Endothelial cell (in vitro differentiated cells): ENCODE results near the gene GARRE1. TPM values are rescaled to one million over a fixed set of nuclear protein-coding genes. Genes with fewer than 3 reads are reported as not detected.

Source experiments
- DNase-seq: peaks from one replicate; pipeline ENCODE4 v3.0.0; 2021; ENCODE audit warnings: low spot score
- H3K27ac Mint-ChIP-seq: one replicate; pipeline ENCODE4 v1.8.0; 2021; ENCODE audit warnings: mixed read lengths, inconsistent platforms; ENCODE audit not compliant: unreplicated experiment
- H3K27me3 Mint-ChIP-seq: one replicate; pipeline ENCODE4 v1.8.0; 2021; ENCODE audit warnings: mild to moderate bottlenecking, moderate library complexity, mixed read lengths, inconsistent platforms; ENCODE audit not compliant: unreplicated experiment
- H3K36me3 Mint-ChIP-seq: one replicate; pipeline ENCODE4 v1.8.0; 2021; ENCODE audit warnings: mild to moderate bottlenecking, low read depth, mixed read lengths, inconsistent platforms; ENCODE audit not compliant: unreplicated experiment
- H3K4me1 Mint-ChIP-seq: one replicate; pipeline ENCODE4 v1.8.0; 2021; ENCODE audit warnings: mild to moderate bottlenecking, mixed read lengths, inconsistent platforms; ENCODE audit not compliant: unreplicated experiment
- H3K4me3 Mint-ChIP-seq: one replicate; pipeline ENCODE4 v1.8.0; 2021; ENCODE audit warnings: mild to moderate bottlenecking, mixed read lengths, inconsistent platforms; ENCODE audit not compliant: unreplicated experiment
- H3K9me3 Mint-ChIP-seq: one replicate; pipeline ENCODE4 v1.8.0; 2021; ENCODE audit warnings: mixed read lengths, inconsistent platforms; ENCODE audit not compliant: unreplicated experiment
- total RNA-seq: library from RNA; stranded (reverse); fragmentation: NEBNext Ultra II Directional; extraction: Animal tissue kit (Norgen Biotek cat#: 25700); gene quantifications from one replicate; pipeline ENCODE4 v1.2.1, GENCODE V29; 2021; ENCODE audit not compliant: unreplicated experiment
- TF ChIP-seq, protein P1 (sequence below): fragments of 200-600 bp; sonication (generic); IDR thresholded peaks from one replicate; pipeline ENCODE4 v1.5.0; 2021; ENCODE audit warnings: antibody characterized with exemption; ENCODE audit not compliant: unreplicated experiment

Gene GARRE1
- total RNA-seq, 1 donor from 2014 or later: 49.0 TPM

DNA sequence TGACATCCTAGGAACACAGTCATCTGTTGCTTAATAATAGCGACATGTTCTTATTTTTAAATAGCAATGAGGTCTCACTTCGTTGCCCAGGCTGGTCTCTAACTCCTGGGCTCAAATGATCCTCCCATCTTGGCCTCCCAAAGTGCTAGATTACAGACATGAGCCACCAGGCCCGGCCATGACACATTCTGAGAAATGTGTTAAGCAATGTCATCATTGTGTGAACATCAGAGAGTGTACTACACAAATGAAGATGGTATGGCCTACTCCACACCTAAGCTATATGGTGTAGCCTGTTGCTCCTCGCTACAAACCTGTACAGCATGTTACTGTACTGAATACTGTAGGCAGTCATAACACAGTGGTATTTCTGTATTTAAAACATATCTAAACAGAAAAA, 24.6 kb upstream of the GARRE1 start:
- TF ChIP-seq, protein P1, sequence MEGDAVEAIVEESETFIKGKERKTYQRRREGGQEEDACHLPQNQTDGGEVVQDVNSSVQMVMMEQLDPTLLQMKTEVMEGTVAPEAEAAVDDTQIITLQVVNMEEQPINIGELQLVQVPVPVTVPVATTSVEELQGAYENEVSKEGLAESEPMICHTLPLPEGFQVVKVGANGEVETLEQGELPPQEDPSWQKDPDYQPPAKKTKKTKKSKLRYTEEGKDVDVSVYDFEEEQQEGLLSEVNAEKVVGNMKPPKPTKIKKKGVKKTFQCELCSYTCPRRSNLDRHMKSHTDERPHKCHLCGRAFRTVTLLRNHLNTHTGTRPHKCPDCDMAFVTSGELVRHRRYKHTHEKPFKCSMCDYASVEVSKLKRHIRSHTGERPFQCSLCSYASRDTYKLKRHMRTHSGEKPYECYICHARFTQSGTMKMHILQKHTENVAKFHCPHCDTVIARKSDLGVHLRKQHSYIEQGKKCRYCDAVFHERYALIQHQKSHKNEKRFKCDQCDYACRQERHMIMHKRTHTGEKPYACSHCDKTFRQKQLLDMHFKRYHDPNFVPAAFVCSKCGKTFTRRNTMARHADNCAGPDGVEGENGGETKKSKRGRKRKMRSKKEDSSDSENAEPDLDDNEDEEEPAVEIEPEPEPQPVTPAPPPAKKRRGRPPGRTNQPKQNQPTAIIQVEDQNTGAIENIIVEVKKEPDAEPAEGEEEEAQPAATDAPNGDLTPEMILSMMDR: no peak
- Mint-ChIP-seq H3K4me1 (no peaks in the 10 kb centered on the region), H3K4me3 (peak overlapping the region; percentile 56), H3K9me3 (no peaks in the 10 kb centered on the region), H3K27ac (no peak overlapping the region), H3K27me3 (peaks cover 6% of the 10 kb centered on the region), H3K36me3 (peaks cover 32% of the 10 kb centered on the region)
- no peak for DNase-seq

DNA sequence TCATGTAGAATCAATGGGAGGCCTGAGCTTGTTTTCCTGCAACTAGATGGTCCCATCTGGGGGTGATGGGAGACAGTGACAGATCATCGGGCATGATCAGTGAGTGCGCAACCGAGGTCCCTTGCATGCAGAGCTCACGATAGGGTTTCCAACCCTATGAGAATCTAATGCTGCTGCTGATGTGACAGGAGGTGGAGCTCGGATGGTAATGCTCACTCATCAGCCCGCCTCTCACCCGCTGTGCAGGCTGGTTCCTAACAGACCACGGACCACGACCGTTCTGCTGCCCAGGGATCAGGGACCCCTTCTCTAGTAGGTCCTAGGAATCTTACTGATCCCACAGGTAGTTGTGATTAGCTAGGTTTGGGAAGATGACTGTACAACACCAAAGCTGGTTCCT, 23.5 kb upstream of the GARRE1 start:
- TF ChIP-seq, protein P1: no peak
- peaks cover under 1% of the 10 kb centered on the region for H3K4me1 Mint-ChIP-seq
- H3K27me3 Mint-ChIP-seq: peaks cover 9% of the 10 kb centered on the region
- H3K27ac Mint-ChIP-seq: no peak overlapping the region
- H3K36me3 Mint-ChIP-seq: peaks cover 28% of the 10 kb centered on the region
- no peak for DNase-seq
- H3K4me3 Mint-ChIP-seq: no peak overlapping the region
- H3K9me3 Mint-ChIP-seq: no peaks in the 10 kb centered on the region

DNA sequence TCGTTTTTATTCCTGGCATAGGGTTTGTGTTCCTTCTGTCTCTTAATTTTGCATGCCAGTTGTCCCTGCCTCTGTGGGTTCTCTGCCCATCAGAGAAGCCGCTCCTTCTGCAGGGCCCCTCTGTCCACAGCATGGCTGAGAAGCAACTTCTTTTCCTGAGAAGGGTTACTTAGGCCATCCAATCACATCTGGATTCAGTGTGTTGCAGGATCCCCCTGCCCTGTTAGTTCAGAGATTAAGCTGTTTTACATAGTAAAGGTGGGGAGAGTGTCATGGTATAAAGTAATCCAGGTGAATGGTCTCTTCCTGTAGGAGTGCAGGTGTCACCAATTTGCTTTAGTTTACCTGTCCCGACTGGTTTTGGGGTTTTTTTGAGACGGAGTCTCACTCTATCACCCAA, 22.9 kb upstream of the GARRE1 start:
- H3K4me3 Mint-ChIP-seq: no peak overlapping the region
- H3K27me3 Mint-ChIP-seq: peaks cover 10% of the 10 kb centered on the region
- TF ChIP-seq, protein P1: no peak
- no peak for DNase-seq
- no peaks in the 10 kb centered on the region for H3K9me3 Mint-ChIP-seq
- H3K27ac Mint-ChIP-seq: no peak overlapping the region
- peaks cover 28% of the 10 kb centered on the region for H3K36me3 Mint-ChIP-seq
- H3K4me1 Mint-ChIP-seq: peaks cover 6% of the 10 kb centered on the region

DNA sequence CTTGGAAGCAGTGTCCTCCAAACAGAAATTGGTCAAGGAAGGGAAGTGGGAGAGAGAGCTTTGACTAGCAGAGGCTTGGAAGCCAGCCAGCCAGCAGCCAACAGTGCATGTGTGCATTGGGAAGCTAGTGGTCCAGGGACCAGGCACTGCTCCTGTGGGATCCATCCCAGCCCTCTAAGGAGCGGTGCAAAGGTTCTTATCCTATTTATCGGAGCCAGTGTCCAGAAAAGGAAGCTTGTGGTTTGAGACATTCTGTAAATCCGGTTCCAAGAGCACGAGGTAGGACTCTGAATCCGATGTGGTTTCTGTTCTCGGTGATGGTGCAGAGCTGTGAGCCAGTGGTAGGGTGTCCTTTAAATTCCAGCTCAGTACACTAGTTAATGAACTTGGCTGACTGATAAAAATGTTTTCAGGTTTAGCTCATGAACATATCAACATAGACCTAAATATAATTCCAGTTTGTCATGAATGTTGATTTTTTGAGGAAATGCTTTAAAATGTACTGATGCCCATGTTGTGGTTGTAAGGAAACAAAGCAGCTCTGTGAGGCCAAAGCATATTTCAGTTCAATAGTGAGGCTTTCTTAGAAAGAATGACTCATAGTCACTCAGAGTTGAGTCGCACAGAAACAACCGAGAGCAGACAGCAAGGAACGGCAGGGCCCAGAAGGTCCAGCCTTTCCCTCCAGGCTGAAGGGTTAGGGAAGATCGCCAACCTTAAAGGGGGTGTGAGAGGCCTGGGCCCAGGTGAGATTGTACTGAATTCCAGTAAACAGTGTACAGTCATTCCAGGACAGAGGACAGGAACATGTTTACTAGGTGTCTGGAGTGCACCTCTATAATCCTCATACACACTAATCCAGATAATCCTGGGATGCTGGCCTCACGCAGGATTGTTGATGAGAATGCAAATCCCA, 21.5 kb upstream of the GARRE1 start:
- TF ChIP-seq, protein P1: no peak
- Mint-ChIP-seq H3K4me3 (no peak overlapping the region), H3K9me3 (no peaks in the 10 kb centered on the region), H3K36me3 (peaks cover 26% of the 10 kb centered on the region), H3K27ac (peak overlapping the region; percentile 75), H3K27me3 (peaks cover 13% of the 10 kb centered on the region), H3K4me1 (peaks cover 11% of the 10 kb centered on the region)
- DNase-seq: no peak

DNA sequence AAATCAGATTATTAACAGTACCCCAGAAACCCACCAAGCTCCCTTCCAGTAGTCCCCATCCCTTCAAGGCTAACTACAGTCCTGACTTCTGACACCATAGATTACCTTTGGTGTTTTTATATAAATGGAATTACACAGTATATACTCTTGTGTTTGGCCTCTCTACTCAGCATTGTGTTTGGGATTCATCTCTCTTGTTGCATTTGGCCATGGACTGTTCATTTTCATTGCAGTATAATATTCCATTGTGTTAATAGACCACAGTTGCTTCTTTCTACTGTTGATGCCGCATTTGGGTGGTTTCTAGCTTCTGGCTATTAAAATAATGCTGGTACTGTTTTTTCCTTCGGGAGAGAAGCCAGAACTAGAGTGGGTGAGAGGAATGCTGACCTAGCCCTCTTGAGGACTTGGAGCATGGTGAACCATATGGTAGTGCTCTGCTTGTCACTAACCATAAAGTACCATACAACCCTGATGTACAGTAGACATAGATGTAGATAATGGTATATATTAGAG, 18.9 kb upstream of the GARRE1 start:
- H3K4me1 Mint-ChIP-seq: peaks cover 11% of the 10 kb centered on the region
- DNase-seq: no peak
- no peak overlapping the region for H3K4me3 Mint-ChIP-seq
- no peak overlapping the region for H3K27ac Mint-ChIP-seq
- peaks cover 9% of the 10 kb centered on the region for H3K27me3 Mint-ChIP-seq
- TF ChIP-seq, protein P1: no peak
- peaks cover 11% of the 10 kb centered on the region for H3K36me3 Mint-ChIP-seq
- H3K9me3 Mint-ChIP-seq: no peaks in the 10 kb centered on the region
